ENCODE measurements around the gene PVALB. TPM values are rescaled to one million over a fixed set of nuclear protein-coding genes. Genes with fewer than 3 reads are reported as not detected.

PVALB gene
- total and polyA plus RNA-seq, 9 of the 15 experiments (the other 6 are each of a cell fraction or from before 2014, with no cell fraction given), result not detected

DNA sequence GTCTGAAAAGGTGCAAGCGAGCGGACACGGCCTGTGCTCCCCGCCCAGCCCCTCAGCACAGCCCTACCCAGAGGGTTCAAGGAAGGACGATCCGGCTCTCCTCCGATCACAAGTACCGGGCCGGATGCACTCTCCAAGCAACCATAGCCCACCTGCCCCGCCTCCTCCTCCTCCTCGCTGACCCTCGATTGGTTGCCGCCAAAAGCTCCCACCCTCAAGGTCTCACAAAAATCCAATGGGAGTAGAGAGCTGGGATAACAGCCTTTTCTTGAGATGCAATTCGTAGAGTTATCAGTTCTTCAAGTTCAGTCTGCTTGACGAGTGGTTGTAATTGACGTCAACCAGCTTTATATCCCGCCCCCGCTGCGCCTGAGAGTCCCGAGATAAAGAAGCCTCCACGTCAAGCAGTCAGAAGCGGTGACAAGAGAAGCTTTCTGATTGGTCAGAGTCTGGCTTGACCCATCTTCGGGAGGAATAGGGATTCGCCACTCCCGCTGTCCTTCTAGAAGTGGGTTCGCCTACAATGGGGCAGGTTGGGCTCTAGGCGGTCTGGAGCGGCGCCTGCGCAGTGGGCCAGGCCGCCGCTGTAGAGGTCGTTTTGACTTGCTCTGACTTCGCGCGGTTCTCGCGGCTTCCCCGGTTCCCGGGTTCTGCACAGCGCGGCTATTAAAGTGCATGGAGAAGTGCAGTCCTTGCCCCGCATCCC is 40.7 kb downstream of the PVALB start, which contains the start of gene IFT27 (continued):
- TF ChIP-seq, protein P1, sequence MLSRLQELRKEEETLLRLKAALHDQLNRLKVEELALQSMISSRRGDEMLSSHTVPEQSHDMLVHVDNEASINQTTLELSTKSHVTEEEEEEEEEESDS (CRISPR knock-in tag; IDR thresholded peaks at IDR 0.05), result no peak
- TF ChIP-seq FUS (optimal IDR thresholded peaks at IDR 0.05; ENCODE audit: low read depth, low read length) (no peak), MEF2A (IDR thresholded peaks at IDR 0.05; ENCODE audit: control insufficient read depth, low read depth, low read length) (no peak), HMGN3 (IDR thresholded peaks at IDR 0.05; ENCODE audit: borderline replicate concordance, extremely low read depth, insufficient read length, low read depth, low read length) (no peak), POLR2H (tag; IDR thresholded peaks at IDR 0.05; ENCODE audit: low read depth) (no peak), GATAD2A (IDR thresholded peaks at IDR 0.05) (no peak), ARNT (IDR thresholded peaks at IDR 0.05) (no peak), ZNF707 (CRISPR knock-in tag; conservative IDR thresholded peaks at IDR 0.05) (no peak), MYC (IDR thresholded peaks at IDR 0.05; ENCODE audit: low read depth, low read length) (no peak), MYC (CRISPR knock-in tag; IDR thresholded peaks at IDR 0.05; ENCODE audit: borderline replicate concordance, low read depth) (no peak), EGR1 (conservative IDR thresholded peaks at IDR 0.05) (peak; percentile 49), CTBP1 (IDR thresholded peaks at IDR 0.05; ENCODE audit: borderline replicate concordance) (no peak), STAT5A (IDR thresholded peaks at IDR 0.05; ENCODE audit: borderline replicate concordance, low read length) (no peak), KAT2B (IDR thresholded peaks at IDR 0.05; ENCODE audit: low read depth, low read length) (no peak)
- TF ChIP-seq, protein P2, sequence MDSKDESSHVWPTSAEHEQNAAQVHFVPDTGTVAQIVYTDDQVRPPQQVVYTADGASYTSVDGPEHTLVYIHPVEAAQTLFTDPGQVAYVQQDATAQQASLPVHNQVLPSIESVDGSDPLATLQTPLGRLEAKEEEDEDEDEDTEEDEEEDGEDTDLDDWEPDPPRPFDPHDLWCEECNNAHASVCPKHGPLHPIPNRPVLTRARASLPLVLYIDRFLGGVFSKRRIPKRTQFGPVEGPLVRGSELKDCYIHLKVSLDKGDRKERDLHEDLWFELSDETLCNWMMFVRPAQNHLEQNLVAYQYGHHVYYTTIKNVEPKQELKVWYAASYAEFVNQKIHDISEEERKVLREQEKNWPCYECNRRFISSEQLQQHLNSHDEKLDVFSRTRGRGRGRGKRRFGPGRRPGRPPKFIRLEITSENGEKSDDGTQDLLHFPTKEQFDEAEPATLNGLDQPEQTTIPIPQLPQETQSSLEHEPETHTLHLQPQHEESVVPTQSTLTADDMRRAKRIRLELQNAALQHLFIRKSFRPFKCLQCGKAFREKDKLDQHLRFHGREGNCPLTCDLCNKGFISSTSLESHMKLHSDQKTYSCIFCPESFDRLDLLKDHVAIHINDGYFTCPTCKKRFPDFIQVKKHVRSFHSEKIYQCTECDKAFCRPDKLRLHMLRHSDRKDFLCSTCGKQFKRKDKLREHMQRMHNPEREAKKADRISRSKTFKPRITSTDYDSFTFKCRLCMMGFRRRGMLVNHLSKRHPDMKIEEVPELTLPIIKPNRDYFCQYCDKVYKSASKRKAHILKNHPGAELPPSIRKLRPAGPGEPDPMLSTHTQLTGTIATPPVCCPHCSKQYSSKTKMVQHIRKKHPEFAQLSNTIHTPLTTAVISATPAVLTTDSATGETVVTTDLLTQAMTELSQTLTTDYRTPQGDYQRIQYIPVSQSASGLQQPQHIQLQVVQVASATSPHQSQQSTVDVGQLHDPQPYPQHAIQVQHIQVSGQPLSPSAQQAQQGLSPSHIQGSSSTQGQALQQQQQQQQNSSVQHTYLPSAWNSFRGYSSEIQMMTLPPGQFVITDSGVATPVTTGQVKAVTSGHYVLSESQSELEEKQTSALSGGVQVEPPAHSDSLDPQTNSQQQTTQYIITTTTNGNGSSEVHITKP (IDR thresholded peaks at IDR 0.05; ENCODE audit: partially characterized antibody), result peak; percentile 66
- TF ChIP-seq, protein P3, sequence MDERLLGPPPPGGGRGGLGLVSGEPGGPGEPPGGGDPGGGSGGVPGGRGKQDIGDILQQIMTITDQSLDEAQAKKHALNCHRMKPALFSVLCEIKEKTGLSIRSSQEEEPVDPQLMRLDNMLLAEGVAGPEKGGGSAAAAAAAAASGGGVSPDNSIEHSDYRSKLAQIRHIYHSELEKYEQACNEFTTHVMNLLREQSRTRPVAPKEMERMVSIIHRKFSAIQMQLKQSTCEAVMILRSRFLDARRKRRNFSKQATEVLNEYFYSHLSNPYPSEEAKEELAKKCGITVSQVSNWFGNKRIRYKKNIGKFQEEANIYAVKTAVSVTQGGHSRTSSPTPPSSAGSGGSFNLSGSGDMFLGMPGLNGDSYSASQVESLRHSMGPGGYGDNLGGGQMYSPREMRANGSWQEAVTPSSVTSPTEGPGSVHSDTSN (CRISPR knock-in tag; IDR thresholded peaks at IDR 0.05; ENCODE audit: low read depth), result peak; percentile 65
- TF ChIP-seq, protein P3 (tag; conservative IDR thresholded peaks at IDR 0.05; ENCODE audit: low read depth), result peak; percentile 96
- TF ChIP-seq, protein P4, sequence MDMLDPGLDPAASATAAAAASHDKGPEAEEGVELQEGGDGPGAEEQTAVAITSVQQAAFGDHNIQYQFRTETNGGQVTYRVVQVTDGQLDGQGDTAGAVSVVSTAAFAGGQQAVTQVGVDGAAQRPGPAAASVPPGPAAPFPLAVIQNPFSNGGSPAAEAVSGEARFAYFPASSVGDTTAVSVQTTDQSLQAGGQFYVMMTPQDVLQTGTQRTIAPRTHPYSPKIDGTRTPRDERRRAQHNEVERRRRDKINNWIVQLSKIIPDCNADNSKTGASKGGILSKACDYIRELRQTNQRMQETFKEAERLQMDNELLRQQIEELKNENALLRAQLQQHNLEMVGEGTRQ (CRISPR knock-in tag; IDR thresholded peaks at IDR 0.05), result no peak
- TF ChIP-seq, protein P5, sequence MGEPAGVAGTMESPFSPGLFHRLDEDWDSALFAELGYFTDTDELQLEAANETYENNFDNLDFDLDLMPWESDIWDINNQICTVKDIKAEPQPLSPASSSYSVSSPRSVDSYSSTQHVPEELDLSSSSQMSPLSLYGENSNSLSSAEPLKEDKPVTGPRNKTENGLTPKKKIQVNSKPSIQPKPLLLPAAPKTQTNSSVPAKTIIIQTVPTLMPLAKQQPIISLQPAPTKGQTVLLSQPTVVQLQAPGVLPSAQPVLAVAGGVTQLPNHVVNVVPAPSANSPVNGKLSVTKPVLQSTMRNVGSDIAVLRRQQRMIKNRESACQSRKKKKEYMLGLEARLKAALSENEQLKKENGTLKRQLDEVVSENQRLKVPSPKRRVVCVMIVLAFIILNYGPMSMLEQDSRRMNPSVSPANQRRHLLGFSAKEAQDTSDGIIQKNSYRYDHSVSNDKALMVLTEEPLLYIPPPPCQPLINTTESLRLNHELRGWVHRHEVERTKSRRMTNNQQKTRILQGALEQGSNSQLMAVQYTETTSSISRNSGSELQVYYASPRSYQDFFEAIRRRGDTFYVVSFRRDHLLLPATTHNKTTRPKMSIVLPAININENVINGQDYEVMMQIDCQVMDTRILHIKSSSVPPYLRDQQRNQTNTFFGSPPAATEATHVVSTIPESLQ (CRISPR knock-in tag; IDR thresholded peaks at IDR 0.05), result no peak

Data from K562 (cell line).